HG02763 (cell line): ENCODE results near the gene APOBEC4.

ENCODE experiments used
- ATAC-seq: cut with Tn5 transposase; IDR thresholded peaks from one replicate; pipeline ENCODE4 v1.9.1; 2021; ENCODE audit warnings: mild to moderate bottlenecking, moderate library complexity; ENCODE audit not compliant: unreplicated experiment

The APOBEC4 gene

GRCh38 chr1:183605904-183606303 is 47.2 kb downstream of the APOBEC4 start:
- ATAC-seq: no peak

DNA sequence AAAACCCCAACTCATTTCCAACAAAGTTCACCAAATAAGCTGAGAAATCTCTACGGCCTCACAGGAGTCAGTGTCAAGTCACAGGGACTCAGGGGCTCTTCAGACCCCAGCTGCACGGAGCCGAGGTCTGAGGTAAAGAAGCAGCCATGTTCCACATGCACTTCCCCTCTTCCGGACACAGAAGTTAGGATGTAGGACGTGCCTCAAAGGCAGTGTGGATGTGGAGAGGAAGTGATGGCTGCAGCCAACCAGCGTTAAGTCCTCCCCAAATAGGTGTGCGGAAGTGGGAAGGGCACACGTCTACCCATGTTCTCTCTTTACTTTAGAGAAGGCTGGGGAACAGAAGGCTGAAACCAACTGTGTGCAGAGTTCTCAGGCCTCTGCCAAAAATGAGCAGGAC is 48.3 kb downstream of the APOBEC4 start:
- ATAC-seq: peak; percentile 21

DNA sequence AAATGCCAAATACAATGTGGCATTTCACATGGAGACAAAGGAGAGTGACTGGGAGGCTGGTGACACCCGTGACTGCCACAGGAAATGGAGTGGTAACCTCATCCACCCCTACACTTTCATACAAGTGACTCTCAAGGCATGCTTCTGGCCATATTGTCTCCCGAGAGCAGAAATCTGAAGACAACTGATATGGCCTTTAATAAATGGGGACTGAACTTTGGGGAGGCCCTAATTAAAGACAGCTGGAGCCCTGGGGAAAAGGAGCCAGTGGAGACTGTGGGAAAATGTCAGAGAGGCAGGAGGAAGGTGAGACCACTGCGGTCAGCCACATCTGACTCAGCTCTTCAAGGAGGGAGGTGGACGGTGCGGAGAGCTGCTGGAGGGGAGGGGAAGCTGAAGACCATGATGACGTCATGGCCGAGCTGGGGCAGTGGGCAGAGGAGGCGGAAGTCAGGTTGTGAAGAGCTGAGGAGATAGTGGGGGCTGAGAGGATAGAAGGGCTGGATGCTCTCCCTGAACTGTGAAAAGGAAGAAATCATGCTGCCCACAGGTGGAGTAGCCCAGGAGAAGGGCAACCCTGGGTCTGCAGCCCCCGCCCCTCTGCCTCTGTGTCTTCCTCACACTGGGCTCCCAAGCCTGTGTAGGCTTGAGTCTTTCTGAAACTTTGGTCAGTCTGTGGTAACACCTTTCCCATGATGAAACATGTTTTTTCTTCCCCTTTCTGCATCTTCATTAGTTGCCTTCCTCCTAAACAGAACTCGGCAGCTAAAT is 48.9 kb downstream of the APOBEC4 start:
- ATAC-seq: peak; percentile 44

DNA sequence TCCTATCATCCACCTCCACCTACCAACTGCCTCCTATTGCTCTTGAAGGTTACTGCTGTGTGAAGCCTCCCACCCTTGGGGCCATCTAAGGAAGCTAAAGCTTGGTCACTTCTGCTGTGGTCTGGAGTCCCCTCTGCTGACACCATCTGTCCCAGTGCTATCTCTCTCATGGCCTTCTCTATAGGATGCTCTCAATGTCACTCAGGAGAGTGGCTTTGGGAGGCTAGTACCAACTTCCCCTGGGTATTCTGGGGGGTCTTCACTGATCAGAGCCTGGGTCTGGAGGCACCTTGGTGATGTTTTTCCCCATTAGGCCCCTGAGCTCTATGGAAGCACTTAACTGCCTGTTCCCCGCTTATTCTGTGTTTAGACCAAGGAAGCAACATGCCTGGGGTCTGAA is 50.6 kb downstream of the APOBEC4 start:
- ATAC-seq: no peak

GRCh38 chr1:183600634-183601033 is 52.5 kb downstream of the APOBEC4 start:
- ATAC-seq: no peak

GRCh38 chr1:183600136-183600535 is 53.0 kb downstream of the APOBEC4 start:
- no peak for ATAC-seq

DNA sequence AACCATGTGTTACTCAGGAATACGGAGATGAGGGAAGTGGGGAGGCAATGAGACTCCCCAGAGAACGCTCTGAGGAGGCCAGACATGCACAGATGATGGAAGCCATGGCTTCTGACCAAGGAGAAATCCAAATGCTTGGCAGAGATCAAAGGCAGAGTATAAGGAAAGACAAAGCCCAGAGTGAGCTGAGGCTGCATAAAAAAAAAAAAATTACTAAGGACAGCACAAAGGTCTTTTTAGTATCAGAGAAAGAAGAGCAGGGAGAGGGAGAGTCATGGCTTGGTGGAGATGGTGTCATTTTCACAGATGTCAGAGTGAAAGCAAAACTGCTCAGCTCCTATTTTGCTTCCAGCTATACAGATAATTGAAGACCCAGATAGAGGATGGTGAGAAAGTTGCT is 54.7 kb downstream of the APOBEC4 start:
- peak; percentile 58 for ATAC-seq

- ATAC-seq: no peak
Measured at GRCh38 chr1:183597656-183598347, 55.3 kb downstream of the APOBEC4 start.

- no peak for ATAC-seq
Measured at GRCh38 chr1:183596500-183596899, 56.6 kb downstream of the APOBEC4 start.
